HG02885 (cell line): Measurements from ENCODE around the gene KRR1.
"Not testable (repeated sequence)": the region's sequence is repeated elsewhere in the genome, so short reads cannot be mapped to it uniquely, and the experiment has no call there.

ENCODE experiments used
- ATAC-seq: cut with Tn5 transposase; IDR thresholded peaks from one replicate; pipeline ENCODE4 v1.9.1; 2021; ENCODE audit warnings: mild to moderate bottlenecking; ENCODE audit not compliant: unreplicated experiment, poor library complexity

The KRR1 gene

DNA sequence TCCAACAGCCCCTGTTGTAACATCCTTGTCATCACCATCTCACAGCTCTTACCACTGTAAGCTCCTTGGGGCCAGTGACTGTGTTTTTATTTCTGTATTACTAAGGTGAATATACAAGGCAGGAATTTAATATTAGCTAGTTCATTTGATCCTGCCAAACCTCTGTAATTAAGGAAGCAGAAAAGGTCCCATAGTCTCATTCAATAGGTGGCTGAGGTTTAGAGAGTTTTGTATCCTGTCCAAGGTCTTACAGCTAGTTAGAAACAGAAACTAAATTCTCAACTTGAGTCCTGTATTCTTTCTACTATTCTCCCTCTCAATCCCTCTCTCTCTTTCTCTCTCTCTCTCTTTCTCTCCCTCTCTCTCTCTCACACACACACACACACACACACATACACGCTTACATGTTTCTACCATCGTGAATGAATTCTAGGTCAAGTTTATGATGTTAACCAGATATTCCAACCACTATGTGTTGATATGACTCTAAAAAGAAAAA is 31.4 kb downstream of the KRR1 start:
- peak; percentile 30 for ATAC-seq

DNA sequence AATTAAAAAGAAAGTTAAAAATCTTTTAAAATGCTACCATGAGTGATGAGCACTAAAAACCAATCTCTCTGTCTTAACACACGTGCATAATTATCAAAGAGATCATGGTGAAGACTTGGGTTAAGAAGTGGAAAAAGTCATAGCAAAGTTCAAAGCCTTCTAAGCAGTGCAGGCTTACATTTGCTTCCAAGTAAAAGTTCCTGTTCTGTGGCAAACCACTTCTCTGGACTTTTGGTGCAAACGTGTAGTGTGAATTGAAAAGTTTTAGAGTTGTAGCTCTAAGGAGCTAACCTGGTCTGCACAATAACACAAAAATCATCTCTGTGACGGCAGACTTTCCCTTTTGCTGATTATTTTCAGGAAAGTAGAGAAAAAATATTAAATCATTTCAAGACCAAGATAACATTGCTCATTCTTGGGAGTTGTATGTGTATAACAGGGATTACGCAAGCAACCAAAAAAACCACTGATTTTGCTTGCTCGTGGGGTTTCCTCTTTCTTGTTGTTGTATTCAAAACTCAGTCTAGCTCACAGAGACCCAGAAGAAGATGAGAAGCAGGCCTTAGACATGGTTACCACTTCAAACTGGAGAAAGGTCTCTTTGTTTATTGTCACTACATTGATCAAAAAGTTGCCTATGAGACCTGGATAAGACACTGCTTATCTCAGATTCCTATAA is 33.2 kb downstream of the KRR1 start:
- ATAC-seq, result peak; percentile 32

DNA sequence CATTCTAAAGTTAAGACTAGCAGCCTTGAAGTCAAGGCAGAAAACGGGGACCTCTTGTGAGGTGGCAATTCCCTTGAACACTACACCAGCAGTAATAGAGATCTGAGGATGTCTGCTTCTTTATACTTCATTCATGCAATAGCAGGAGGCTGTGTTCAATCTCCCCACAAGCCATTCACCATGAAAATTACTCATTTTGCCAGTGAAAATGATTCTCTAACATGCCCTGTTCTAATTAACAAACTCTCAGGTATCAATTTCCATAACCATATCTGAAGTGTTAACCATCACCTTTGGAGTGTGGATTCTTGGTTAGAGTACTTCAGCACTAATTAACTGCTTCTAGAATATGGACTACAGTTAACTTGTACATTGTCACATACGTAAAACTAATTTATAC is 34.3 kb downstream of the KRR1 start:
- no peak for ATAC-seq

DNA sequence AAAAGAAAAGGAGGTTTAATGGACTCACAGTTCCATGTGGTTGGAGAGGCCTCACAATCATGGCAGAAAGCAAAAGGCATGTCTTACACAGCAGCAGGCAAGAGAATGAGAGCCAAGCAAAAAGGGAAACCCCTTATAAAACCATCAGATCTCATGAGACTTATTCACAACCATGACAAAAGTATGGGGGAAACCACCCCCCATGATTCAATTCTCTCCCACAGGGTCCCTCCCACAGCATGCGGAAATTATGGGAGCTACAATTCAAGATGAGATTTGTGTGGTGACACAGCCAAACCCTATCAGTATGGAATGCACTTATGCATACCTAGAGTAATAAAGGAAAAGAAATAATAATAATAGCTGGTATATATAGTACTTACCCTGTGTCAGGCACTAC is 35.3 kb downstream of the KRR1 start:
- ATAC-seq, result no peak

DNA sequence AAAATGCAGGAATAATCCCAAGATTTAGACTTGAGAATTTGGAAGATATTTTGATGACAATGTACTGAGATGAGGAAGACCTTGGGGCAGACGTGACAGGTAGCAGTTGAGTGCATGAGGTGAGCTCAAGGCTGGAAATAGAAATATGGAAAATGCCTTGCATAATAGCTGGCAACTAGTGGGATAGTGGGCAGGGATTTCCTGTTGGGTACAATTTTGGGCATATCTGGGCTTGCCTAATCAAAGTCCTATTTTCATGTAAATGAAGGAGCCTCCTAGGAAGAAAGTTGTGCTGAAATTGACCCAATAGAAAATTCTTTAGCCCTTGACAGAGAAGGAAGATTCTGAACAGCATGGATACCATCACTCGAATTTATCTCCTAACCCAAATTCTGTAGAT is 37.3 kb downstream of the KRR1 start:
- no peak for ATAC-seq

DNA sequence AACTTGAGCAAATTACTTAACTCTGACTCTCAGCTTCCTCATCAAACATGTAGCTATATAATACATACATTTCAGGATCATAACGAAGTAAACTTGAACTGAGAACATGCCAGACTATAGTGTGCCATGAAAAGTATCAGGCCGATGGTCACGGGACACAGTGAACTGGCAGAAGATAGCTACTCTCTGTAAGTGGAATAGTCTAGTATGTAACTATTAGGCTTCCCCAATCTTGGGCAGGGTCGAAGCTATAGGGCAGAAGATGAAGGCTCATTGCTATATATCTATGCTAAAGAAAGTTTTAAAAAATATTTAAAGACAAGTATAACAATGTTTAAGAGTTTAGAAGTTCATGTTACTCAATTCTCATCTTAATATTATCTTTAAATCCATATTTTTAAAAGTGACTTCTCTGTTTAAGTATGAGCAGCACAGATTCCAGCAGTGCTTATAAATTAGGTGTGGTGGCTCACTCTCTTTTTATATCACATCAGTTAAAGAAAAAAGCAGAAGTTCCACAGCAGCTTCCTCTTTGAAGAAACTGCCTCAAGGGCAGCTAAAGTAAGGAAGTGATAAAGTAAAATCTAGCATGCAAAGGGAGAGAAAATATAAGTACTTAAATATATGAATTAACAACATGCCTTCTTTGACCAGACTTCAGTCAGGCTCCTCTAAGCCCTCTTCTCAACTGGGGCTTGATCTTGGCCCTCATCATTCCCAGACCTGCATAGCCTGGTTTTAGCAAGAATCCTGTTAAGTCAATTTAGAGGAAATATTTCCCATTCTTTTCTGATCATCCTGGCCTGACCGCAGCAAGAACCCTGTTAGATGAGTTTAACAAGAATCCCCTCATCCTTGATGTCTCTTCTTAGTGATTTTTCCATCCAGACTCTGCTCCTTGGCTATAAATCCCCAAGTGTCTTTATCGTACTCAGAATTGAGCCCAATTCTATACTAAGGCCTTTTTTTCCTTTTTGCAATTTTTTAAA is 39.2 kb downstream of the KRR1 start:
- peak; percentile 68 for ATAC-seq

DNA sequence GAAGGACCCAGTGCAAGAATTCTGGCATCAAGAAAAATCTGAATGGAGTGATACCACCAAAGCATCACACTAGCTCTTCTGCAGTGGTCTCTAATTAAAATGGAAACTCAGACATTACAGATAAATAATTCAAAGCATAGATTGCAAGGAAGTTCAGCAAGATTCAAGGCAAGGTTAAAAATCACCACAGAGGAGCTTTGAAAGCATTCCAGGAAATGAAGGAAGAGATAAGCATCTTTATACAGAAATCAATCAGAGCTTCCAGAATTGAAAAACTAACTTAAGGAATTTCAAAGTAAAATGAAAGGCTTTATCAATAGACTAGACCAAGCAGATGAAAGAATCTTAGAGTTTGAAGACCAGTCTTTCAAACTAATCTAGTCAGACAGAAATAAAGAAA is 51.2 kb downstream of the KRR1 start:
- no peak for ATAC-seq

DNA sequence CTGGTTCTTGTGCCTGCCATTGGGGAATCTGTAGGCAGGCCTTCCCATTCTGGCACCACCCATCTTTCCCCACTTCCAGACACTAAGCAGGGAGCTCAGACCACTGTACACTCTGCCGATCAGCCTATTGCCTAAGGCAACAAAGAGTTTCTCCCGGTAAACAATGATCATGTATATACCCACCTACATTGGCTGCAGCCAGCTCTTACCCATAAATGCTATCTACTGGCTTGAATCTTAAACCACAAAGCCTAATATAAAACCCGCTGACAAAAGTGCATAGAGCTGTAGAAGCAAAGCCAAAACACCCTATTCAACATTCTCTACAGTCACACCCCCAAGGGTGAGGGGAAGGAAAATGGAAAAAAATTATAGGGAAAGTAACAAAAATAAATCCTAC is 51.7 kb downstream of the KRR1 start:
- no peak for ATAC-seq

DNA sequence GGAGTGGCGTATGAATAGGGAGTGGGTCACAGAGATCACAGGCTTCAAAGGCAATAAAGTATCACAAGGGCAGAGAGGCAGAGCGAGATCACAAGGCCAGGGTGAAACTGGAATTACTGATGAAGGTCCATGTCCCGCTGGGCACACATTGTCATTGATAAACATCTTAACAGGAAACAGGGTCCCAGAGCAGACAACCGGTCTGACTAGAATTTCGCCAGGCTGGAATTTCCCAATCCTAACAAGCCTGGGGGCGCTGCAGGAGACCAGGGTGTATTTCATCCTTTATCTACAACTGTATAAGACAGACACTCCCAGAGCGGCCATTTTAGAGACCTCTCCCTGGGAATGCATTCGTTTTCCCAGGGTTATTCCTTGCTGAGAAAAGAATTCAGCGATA is 53.5 kb downstream of the KRR1 start:
- not testable (repeated sequence) for ATAC-seq

DNA sequence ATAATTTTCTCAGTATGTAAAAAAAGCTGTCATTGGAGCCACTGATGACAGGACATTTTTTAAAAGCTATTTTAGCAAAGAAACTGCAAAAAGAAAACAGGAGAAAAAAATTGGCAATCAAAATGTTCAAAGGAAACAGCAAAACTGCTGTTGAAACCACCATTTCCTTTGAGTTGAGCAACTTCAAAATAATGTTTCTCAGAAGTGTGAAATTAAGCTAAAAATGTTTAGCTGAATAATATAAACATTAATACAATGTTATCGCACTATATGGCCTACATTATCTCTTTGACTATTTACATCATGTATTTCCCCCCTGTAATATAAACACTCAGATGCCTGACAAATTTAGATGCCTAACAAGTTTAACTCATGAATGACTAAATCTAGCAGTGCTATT is 54.2 kb downstream of the KRR1 start:
- ATAC-seq, result no peak

DNA sequence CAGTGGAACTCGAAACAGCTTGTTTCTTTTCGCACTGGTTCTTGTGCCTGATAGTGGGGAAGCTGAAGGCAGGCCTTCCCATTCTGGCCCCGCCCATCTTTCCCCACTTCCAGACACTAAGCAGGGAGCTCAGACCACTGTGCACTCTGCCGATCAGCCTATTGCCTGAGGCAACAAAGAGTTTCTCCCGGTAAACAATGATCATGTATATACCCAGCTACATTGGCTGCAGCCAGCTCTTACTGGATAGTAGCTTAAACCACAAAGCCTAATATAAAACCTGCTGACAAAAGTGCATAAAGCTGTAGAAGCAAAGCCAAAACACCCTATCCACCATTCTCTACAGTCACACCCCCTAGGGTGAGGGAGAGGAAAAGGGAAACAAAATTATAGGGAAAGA is 55.6 kb downstream of the KRR1 start:
- ATAC-seq, result no peak

DNA sequence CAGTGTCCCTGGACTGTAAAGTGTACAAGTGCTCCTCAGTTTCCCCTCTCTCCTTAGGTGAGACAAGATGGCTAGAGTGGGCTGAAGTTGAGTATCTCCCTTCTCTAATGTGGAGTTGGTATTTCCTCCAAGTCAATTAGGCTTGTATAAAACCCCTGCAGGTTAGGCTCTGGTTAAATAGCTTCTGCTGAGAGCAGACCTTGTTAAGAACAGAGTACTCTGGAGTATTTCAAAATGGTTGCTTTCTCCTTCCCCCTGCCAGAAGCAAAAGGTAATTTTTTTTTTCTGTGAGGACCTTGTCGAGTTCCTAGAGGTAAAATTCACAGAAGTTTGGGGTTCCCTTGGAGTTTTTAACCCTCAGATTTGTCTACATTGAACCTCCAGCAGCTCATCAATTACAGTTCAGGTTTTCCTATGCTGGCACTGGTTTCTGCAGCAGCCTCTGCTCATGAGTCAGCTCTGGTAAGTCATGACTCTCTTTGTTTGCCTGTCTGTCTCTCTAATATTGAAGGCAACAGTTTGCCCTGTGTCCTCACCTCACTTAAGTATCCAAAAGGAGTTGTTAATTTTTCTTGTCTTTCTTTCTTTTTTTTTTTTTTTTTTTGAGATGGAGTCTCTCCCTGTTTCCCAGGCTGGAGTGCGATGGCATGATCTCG is 58.6 kb downstream of the KRR1 start:
- no peak for ATAC-seq

DNA sequence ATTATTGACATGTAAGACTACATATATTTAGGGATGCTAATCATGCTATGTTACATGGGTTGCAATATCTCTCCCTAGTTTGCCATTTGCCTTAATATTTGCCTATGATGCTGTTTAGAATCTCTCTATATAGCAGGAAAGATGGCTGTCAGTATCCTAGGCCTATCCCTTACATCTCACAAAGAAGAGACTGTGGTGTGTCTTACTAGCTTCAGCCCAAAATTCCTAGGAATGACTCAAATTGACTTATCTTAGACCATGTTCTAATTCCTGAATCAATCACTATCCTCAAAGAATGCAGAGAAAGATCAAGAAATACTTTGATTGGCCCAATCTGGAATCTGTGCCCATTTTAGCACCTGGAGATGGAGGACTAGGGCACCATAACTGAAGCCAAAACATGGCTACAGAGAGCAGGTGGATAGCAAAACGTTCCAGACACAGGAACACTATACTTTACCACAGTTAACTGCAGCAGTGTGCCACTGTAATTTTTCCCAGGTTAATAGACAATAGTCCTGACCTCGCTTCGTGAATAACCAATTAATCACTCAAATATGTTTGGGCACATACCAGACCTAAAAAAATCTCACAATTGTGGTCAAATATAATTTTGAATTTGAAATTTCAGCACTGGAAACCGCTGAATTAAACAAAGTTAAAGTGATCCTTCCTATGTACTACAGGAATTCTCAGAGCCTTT is 63.6 kb downstream of the KRR1 start:
- no peak for ATAC-seq

DNA sequence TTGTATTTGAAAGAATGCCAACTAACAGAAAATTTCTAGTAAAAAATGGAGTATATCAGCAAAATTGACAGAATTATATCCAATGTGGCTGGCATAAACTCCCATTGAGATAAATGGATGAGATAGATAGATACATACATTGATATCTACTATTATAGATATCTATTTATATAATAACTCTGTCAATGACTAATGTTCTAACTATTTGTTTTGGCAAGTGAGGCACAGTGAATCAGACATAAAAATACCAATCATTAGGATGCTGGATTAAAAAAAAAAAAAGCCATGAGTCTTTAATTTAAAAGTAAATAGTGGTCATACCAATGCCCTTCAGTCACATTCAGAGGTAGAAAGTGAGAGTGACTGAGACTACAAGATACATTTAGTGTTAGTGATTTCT is 64.6 kb downstream of the KRR1 start:
- ATAC-seq, result no peak

DNA sequence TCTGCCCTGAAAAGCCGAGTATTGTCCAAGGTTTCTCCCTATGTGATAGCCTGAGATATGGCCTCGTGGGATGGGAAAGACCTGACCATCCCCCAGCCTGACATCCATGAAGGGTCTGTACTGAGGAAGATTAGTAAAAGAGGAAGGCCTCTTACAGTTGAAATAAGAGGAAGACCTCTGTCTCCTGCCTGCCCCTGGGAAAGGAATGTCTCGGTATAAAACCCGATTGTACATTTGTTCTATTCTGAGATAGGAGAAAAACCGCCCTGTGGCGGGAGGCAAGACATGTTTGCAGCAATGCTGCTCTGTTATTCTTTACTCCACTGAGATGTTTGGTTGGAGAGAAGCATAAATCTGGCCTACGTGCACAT is 66.3 kb downstream of the KRR1 start:
- ATAC-seq, result not testable (repeated sequence)

DNA sequence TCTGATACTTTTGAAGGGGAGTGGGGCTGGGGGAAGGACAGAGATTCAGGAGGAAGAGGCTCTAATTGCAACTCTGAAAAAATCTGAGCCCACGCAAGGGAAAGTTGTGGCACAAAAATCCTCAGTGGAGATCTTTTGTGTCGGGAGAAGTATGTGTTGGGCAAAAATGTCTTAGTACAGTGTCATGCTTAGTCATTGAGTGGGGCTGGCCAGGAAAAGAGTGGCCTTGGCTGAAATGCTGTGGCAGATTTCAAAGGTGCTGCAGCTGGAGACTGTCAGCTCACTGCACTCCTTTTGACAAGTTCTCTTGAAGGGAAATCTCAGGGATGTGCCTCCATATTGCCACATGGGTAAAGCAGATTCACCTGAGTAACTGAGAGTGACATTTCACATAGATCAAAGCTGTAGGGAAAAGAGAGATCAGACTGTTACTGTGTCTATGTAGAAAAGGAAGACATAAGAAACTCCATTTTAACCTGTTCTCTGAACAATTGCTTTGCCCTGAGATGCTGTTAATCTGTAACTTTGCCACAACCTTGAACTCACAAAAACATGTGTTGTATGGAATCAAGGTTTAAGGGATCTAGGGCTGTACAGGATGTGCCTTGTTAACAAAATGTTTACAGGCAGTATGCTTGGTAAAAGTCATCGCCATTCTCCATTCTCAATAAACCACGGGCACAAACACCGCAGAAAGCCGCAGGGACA is 66.8 kb downstream of the KRR1 start:
- no peak for ATAC-seq

DNA sequence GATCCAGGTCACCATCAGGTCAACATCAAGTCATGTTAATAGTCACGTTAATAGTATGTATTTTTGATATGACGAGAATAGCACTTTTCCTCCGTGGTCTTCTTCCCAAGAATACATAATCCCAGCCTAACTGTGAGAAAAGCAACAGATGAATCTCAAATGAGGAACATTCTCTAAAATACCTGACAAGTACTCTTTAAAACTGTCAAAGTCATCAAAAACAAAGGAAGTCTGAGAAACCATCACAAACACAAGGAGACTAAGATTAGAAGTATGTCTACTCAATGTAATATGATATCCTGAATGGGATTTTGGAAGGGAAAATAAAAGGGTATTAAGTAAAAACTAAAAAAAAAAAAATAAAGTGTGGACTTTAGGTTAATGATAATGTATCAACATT is 67.7 kb downstream of the KRR1 start:
- ATAC-seq, result no peak

DNA sequence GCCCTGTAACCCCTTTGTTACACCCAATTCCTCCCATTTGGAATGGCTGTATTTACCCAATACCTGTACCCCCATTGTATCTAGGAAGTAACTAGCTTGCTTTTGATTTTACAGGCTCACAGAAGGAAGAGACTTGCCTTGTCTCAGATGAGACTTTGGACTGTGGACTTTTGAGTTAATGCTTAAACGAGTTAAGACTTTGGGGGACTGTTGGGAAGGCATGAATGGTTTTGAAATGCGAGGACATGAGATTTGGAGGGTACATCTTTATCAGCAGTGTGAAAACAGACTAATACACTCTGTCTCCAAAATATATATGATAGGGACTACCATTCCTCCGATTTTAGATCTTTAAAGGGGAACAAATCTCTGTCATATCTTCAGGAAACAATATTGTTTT is 69.0 kb downstream of the KRR1 start:
- ATAC-seq, result not testable (repeated sequence)

DNA sequence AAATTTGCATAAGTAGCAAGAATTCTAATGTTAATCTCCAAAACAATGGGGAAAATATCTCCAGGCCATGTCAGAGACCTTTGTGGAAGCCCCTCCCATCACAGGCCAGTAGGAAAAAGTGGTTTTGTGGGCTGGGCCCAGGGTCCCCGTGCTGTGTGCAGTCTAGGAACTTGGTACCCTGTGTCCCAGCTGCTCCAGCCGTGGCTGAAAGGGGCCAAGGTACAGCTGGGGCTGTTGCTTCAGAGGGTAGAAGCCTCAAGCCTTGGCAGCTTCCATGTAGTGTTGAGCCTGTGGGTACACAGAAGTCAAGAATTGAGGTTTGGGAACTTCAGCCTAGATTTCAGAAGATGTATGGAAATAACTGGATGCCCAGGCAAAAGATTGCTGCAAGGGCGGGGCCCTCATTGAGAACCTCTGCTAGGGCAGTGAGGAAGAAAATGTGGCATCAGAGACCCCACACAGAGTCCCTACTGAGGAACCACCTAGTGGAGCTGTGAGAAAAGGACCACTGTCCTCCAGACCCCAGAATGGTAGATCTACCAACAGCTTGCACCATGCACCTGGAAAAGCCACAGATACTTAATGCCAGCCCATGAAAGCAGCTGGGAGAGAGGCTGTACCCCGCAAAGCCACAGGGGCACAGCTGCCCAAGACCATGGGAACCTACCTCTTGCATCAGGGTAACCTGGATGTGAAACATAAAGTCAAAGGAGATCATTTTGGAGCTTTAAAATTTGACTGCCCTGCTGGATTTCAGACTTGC is 69.5 kb downstream of the KRR1 start:
- ATAC-seq, result not testable (repeated sequence)
